ENCODE data around the gene HOXC11.

HOXC11 gene

DNA sequence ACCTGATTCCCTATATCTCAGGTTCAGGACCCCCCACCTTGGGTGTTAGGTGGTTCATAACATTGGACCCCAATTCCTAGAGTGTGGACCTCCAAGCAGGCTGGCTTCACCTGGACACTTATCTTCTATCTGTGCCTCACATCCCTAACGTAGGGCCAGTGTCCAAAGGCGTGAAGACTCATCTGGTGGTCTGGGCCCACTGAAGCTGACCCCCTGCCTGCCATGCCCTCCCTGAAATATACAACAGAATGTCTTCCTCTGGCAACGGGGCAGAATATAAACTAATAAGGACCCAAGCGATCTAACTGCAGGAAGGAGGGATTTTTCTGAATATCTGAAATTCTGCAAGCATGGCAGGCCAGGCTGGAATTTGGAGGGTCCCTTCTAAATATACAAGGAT, 28.7 kb upstream of the HOXC11 start:
- DNase-seq: no peak

DNA sequence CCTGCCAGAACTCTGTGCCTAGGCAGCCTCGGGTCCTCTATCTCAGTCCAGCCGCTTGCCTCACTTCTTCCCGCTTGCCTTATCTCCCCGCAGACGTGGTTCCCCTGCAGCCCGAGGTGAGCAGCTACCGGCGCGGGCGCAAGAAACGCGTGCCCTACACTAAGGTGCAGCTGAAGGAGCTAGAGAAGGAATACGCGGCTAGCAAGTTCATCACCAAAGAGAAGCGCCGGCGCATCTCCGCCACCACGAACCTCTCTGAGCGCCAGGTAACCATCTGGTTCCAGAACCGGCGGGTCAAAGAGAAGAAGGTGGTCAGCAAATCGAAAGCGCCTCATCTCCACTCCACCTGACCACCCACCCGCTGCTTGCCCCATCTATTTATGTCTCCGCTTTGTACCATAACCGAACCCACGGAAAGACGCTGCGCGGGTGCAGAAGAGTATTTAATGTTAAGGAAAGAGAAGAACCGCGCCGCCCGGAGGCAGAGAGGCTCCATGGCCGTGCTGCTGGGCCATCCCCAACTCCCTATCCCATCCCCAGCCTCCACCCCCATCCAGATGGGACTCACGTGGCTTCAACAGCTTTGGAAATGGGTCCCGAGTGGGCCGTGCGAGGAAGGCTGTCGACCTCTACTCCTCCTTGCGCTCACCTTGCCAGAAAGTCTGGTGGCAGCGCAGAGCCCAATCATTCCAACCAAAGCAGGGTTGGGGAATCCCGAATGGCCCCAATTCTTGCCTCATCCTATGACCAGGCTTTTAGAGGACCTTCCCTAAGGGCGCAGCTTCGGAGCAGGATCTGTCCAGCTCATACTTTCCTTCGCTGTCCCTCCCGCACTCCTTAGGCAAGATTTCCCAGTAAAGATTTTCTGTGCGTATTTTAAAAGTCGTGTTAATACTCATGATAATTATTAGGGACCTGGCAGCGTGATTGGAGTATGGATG, 27.7 kb upstream of the HOXC11 start:
- DNase-seq: no peak

- DNase-seq: no peak
These were observed 25.2 kb upstream of the HOXC11 start for GRCh38 chr12:53947743-53948142.

DNA sequence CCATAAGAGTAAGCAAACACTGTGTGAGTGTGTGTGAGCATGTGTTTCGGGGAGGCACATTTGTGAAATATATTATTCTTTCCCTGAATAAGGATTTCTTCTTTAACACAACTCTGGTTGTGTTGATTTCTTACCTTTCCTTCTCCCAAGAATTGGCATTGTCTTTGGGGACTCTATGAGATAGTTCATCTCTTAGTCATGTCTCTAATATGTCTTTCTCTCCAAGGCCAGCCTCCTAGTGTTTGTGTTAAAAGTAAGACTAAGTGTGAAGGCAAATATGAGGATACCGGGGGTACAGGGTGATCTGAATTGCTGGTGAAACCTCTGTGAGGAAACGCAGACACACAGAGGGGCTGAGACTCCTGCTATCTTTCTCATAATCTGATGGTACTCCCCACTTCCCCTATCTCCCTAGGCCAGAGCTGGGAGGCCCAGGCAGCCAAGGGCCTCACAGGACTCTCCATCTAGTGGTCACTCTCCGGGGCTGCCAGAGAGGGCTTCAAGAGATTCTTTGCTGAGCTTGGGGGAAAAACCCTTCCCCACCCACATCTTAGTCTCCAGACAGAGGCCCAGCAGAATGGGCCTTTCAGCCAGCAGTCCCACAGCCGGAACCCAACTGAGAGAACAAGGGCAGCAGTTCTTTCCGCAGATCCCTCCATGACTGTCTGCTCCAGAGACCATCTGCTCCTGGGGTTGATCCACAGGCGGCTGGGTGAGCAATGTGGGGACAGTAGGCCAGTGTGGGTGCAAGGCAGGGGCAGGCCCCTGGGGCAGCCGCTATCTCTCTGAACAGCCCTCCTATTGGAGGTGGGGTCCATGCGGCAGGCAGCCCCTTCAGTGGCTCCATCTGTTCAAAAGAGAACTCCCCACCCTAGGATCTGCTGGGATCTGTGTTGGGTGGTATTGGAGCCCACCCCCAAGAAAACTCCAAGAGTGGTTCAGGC, 24.0 kb upstream of the HOXC11 start:
- no peak for DNase-seq

DNA sequence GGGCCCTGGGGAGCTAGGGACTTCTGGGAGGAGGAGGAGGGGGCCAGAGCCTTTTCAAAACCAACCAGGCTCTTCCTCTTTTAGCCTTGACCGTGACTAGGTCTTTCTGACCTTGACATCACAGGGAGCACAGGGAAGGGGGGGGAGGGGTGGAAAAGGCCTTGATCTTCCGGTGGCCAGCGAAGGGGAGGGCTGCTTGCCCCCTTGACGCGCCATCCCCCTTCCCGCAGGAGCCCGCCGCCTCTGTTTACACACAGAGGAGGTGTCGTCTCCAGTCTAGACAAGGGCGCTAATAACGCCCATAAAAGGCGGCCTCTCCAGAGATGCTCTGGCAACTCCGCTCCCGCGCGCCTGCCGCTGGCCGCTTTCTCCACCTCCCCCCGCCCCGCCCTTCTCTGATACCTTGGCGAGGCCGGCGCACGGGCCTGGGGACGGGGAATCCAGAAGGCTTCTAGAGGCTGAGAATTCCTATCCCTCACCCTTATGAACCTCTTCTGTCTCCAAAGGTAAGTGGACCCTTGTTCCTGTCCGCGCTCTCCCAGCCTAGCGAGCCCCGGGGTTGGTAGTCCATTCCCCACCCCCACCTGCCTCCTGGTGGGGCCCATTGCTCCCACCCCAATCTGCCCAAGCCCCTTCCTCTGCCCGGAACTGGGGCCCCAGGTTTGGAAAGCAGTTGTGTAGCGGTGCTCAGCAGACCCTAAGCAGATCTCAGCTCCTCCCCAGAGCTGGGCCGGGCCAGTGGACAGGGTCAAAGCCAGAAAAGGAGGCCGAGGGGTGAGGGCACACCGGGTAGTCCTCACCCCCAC, 23.1 kb upstream of the HOXC11 start:
- DNase-seq: peak; percentile 52

- no peak for DNase-seq
These were observed 22.5 kb upstream of the HOXC11 start for GRCh38 chr12:53950437-53950773.

GRCh38 chr12:53950789-53951576, 21.9 kb upstream of the HOXC11 start:
- no peak for DNase-seq

DNA sequence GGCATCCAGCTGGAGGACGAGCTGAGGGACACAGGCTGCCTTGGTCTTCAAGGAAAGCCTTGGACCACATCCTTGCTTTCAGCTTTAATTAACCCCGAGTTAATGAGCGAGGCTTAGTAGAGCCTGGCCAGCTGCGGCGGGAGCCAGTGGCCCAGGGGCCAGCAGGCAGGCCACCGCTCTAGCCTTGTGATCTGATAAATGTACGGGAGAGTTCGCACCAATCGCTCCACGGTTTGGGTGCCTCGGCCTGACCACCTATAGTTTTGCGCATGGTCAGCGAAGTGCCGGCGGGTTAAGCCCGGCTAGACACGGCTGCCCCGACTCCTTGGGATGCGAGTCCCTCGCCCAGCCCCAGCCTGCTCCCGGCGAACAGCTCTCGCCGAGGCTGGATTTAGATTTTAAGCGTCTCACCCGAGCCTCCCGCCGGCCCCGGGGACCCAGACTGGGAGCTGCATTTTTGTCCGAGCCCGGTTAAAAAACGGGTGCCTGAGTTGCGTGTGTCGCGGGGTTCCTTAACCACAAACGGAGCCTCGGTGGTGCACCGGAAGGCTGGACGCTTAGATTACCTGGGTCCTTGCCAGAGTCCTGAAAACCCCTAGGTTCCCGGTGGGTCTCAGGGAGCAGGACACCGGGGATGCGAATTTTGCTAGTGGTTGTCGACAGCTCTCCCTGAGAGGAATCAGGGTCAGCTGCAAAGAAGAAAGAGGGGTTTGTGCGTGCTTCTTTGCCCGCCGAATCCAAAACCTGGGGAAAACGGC, 21.2 kb upstream of the HOXC11 start:
- no peak for DNase-seq

DNA sequence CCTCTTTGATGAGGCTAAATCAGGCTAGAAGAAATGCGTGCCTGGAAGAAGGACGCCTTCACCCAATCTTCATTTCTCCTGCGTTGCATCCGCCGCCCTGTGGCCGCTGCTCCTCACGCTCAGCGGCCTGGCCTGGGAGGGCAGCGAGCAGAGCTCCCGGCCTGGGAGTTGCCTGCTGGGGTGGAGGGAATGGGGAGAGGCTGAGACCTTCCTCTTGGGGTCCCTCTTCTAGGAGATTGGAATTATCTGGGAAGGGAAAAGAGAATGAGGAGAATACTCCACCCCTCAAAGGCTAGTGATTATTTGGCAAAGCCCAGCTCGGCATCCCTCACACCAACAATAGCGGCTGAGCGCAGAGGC, 20.6 kb upstream of the HOXC11 start:
- DNase-seq: no peak

DNA sequence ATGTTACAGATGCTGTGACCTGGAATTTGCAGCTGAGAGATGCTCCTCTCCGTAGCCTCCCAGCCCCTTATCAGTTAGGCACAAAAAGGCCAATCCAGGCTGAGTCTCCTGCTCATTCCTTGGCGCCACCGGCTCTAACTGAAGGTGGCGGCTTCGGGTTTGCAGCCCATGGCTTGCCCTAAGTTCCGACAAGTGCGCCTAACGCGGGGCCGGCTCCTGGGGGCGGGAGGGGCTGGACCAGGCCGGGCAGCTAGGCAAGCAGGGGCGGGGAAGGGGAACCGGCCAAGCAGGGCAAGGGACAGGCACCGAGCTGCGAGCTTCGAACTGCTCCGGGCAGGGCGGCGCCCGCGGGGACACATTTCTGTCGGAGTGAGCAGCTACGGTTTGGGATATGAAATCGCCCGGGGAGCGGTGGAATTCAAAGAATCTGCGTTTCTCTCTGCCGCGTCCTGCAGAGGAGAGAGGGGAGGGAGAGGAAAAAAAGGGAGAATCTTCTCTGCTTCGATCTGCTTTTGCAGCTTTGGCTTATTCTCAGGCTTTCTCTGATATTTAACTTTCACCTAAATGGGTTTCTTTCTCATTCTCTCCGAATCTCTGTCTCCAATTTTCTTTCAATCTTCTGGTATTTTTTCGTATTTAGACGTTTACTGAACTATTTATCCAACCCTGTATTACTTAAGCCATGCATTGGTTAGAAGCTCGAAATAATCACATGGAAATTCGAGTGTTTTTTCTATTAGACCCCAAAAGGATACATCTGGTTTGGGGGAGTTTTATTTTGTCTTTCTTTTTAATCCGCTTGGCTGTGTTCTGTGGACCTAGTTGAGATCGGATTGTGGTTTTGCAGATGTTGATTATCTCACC, 19.8 kb upstream of the HOXC11 start:
- DNase-seq: no peak

DNA sequence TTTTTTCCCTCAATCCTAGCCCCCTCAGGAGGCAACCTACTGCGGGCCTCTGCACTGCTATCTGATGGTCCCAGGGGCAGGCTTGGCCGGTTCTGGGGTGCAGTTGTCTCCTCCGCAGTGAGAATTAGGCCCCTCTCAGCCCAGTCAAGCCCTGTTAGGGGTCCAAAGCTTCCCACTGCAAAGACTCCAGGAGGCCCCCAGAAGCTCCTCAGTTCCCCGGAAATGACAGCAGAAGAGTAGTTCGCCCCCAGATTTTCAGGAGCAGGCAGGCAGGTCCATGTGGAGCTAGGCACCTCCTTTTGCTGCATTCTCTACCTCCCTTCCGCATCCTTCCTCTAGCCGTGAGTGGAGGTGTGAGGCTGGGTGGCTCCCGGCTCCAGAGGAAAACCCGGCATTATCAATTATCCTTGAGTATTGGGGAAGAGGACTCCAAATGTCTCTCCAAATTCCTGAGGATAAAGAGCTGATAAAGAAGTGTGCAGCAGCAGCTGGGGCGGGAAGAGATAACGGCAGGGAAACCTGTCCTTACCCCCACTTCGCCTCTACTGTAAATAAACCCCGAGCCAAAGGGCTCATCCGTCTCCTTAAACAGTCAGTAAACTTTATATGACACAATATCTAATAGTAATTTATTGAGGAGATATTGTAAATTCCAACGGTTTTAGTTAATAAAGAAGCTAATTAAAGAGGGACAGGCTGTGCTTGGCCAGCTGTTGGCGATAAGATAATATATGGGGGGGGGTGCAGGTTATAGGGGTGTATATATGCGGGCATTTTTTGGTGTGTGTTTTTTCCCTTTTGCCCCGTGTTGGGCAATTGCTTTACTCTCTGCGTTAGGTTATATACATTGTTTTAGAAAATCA, 18.9 kb upstream of the HOXC11 start:
- DNase-seq: no peak

- DNase-seq: no peak
These were observed 18.3 kb upstream of the HOXC11 start, which contains the start of gene HOXC12 for GRCh38 chr12:53954694-53955035. Gene HOXC12, plus strand, starts transcription at chr12:53954903. Its CDS starts 27 bp downstream, at chr12:53954930.

DNA sequence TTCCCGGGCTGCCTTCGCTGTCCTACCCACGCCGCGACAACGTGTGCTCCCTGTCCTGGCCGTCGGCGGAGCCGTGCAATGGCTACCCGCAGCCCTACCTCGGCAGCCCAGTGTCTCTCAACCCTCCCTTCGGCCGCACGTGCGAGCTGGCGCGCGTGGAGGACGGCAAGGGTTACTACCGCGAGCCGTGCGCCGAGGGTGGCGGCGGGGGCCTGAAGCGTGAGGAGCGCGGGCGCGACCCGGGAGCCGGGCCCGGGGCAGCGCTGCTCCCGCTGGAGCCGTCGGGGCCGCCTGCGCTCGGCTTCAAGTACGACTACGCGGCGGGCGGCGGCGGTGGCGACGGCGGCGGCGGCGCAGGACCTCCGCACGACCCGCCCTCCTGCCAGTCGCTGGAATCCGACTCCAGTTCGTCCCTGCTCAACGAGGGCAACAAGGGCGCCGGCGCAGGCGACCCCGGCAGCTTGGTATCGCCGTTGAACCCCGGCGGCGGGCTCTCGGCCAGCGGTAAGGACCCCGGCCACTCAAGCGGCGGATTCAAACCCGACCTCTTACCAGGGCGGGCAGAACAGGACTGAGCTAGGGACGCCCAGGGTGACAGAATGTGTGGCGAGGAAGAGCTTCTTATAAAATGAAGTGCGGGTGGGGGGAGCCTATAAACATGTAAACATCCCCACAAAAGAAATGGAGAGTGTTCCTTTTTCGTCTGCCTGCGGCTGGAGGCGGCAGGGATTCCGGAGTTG, 17.7 kb upstream of the HOXC11 start:
- DNase-seq: no peak

- no peak for DNase-seq
These were observed 17.1 kb upstream of the HOXC11 start for GRCh38 chr12:53955776-53956250.

GRCh38 chr12:53956251-53956887, 16.6 kb upstream of the HOXC11 start:
- DNase-seq: no peak

DNA sequence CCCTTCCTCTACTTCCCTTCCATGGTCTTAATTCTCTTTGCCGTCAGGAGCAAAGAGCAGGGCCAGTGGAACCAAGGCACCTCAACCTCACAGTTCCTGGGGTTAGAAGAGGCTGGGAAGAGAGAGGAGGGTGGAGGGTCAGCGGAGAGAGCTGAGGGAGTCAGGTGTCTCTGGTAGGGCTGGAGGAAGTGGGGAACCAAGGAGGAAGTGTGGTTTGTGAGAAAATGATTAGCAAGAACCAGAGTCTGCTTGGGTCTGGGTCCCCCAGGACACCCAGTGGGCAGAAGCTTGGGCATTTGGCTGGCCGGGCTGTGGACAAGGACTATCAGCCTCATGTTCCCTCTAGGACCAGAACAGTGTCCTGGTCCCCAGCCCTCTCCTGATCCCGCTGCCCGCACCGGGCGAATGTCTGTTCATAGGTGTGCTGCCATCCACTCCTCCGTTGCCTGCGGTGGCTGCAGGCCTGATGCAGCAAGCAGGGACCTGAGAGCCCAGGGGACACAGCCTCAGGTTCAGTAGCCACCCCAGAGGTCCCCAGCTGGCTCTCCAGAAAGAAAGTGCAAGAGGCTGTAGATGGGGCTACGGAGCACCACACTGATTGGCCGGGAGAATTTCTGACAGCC, 15.9 kb upstream of the HOXC11 start:
- no peak for DNase-seq

GRCh38 chr12:53958128-53958527, 14.8 kb upstream of the HOXC11 start:
- no peak for DNase-seq

GRCh38 chr12:53959314-53959713, 13.6 kb upstream of the HOXC11 start:
- no peak for DNase-seq

Measured in NCI-H774 (cell line).